Natural killer cell (primary cell): ENCODE measurements around the gene CLBA1. TPM values are rescaled to one million over a fixed set of nuclear protein-coding genes. Genes with fewer than 3 reads are reported as not detected.

ENCODE experiments used
- ATAC-seq, 3 donors: fragments of 150-1000 bp in 2 of 3; fragments of 200-7000 bp in 1 of 3; cut with Tn5 transposase; 1 replicate in 1 of 3; 2 replicates in 2 of 3; pipeline ENCODE4 v1.10.0; 2021; ENCODE audit warnings: mild to moderate bottlenecking in 2 of 3, moderate library complexity in 2 of 3
- DNase-seq, 2 donors: peaks; one replicate each; pipeline versions ENCODE4 v3.0.0 to v3.0.0-alpha.2; 2013 to 2021; ENCODE audit warnings: mixed read lengths in 1 of 2
- H3K27ac ChIP-seq: one replicate; pipeline ENCODE4 v1.5.1; 2013; ENCODE audit warnings: mild to moderate bottlenecking, low read length
- H3K27me3 ChIP-seq: one replicate; pipeline ENCODE4 v1.6.1; 2013; ENCODE audit warnings: low read length; ENCODE audit not compliant: control insufficient read depth, insufficient read depth
- H3K36me3 ChIP-seq: one replicate; pipeline ENCODE4 v1.6.1; 2013; ENCODE audit warnings: low read length; ENCODE audit not compliant: control insufficient read depth, insufficient read depth
- H3K4me1 ChIP-seq: one replicate; pipeline ENCODE4 v1.6.1; 2013; ENCODE audit warnings: low read length; ENCODE audit not compliant: control insufficient read depth, insufficient read depth
- H3K4me3 ChIP-seq: one replicate; pipeline ENCODE4 v1.5.1; 2013; ENCODE audit warnings: low read length
- H3K9me3 ChIP-seq: one replicate; pipeline ENCODE4 v1.6.1; 2013; ENCODE audit warnings: low read length; ENCODE audit not compliant: control insufficient read depth, insufficient read depth
- H3K27ac Mint-ChIP-seq, 2 donors: one replicate each; pipeline ENCODE4 v1.8.0; 2022; ENCODE audit warnings: mild to moderate bottlenecking in 2 of 2, mixed read lengths in 2 of 2, moderate library complexity in 1 of 2
- H3K27me3 Mint-ChIP-seq, 2 donors: one replicate each; pipeline ENCODE4 v1.8.0; 2022; ENCODE audit warnings: low read depth in 2 of 2, mixed read lengths in 2 of 2
- H3K36me3 Mint-ChIP-seq: one replicate; pipeline ENCODE4 v1.8.0; 2022; ENCODE audit warnings: mixed read lengths
- H3K4me1 Mint-ChIP-seq, 2 donors: one replicate each; pipeline ENCODE4 v1.8.0; 2022; ENCODE audit warnings: mixed read lengths in 2 of 2
- H3K4me3 Mint-ChIP-seq: one replicate; pipeline ENCODE4 v1.8.0; 2022; ENCODE audit warnings: mild to moderate bottlenecking, moderate library complexity, mixed read lengths
- H3K9me3 Mint-ChIP-seq, 2 donors: one replicate each; pipeline ENCODE4 v1.8.0; 2022; ENCODE audit warnings: mixed read lengths in 2 of 2
- WGBS: methylation state at CpG from one replicate; pipeline ENCODE4 v1.1.7; 2013; ENCODE audit warnings: missing lambda C conversion rate; ENCODE audit not compliant: insufficient coverage; 5-methylcytosine and 5-hydroxymethylcytosine counted together
- intact Hi-C: fragments of 100-400 bp; cut with micrococcal nuclease; formaldehyde crosslinking; loops from one replicate; pipeline ENCODE4 v1.14.2; 2022
- total RNA-seq, 4 donors: library from RNA; stranded (reverse); fragments of 120-200 nt in 1 of 4; gene quantifications; one replicate each; pipeline versions ENCODE4 v1.2.3 to v1.2.4, GENCODE V29; 2013 to 2022
- TF ChIP-seq, protein P1 (sequence below): fragments of 200-600 bp; IDR thresholded peaks from one replicate; pipeline ENCODE4 v1.8.0; 2022; ENCODE audit warnings: antibody characterized with exemption

The CLBA1 gene
- total RNA-seq, 3 donors from 2014 or later (not counting 1 experiment from before 2014, with no cell fraction given), result 1.2 to 1.8 (median 1.3) TPM

DNA sequence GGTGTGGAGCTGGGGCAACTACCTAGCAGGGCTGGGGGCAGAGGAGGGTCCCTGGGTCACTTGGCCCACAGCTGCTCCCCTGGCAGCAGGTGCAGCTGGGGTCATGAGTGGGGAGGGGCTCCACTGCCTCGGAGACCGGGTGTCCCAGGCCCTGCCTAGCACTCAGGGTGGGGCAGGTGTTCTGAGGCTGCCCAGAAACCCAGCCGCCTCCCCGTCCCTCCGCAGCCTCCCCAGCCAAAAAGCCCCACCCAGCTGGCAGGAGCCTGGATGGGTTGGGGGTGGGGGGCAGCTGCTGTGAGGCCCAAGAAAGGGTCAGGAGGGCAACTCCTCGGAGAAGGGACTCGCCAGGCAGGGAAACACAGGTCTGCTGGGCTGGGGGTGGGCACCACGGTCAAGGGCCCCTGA is 18.6 kb upstream of the CLBA1 start:
- DNase-seq (no peak), ATAC-seq (no peak)
- Histone ChIP-seq H3K9me3 (no peaks in the 10 kb centered on the region), H3K4me1 (peaks cover 5% of the 10 kb centered on the region), H3K27me3 (peaks cover 2% of the 10 kb centered on the region), H3K36me3 (no peaks in the 10 kb centered on the region), H3K4me3 (no peak overlapping the region), H3K27ac (no peak overlapping the region)
- TF ChIP-seq, protein P1, sequence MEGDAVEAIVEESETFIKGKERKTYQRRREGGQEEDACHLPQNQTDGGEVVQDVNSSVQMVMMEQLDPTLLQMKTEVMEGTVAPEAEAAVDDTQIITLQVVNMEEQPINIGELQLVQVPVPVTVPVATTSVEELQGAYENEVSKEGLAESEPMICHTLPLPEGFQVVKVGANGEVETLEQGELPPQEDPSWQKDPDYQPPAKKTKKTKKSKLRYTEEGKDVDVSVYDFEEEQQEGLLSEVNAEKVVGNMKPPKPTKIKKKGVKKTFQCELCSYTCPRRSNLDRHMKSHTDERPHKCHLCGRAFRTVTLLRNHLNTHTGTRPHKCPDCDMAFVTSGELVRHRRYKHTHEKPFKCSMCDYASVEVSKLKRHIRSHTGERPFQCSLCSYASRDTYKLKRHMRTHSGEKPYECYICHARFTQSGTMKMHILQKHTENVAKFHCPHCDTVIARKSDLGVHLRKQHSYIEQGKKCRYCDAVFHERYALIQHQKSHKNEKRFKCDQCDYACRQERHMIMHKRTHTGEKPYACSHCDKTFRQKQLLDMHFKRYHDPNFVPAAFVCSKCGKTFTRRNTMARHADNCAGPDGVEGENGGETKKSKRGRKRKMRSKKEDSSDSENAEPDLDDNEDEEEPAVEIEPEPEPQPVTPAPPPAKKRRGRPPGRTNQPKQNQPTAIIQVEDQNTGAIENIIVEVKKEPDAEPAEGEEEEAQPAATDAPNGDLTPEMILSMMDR, result no peak
- H3K9me3 Mint-ChIP-seq, result no peaks in the 10 kb centered on the region
- H3K4me1 Mint-ChIP-seq, result no peaks in the 10 kb centered on the region
- intact Hi-C loops, result no loop called here
- WGBS, result 55% methylated on average over 7 of the region's 8 CpGs
- H3K27me3 Mint-ChIP-seq, result peaks cover 0 to 8% of the 10 kb centered on the region in 2 donors
- no peak overlapping the region for H3K27ac Mint-ChIP-seq
- no peak overlapping the region for H3K4me3 Mint-ChIP-seq
- no peaks in the 10 kb centered on the region for H3K36me3 Mint-ChIP-seq

DNA sequence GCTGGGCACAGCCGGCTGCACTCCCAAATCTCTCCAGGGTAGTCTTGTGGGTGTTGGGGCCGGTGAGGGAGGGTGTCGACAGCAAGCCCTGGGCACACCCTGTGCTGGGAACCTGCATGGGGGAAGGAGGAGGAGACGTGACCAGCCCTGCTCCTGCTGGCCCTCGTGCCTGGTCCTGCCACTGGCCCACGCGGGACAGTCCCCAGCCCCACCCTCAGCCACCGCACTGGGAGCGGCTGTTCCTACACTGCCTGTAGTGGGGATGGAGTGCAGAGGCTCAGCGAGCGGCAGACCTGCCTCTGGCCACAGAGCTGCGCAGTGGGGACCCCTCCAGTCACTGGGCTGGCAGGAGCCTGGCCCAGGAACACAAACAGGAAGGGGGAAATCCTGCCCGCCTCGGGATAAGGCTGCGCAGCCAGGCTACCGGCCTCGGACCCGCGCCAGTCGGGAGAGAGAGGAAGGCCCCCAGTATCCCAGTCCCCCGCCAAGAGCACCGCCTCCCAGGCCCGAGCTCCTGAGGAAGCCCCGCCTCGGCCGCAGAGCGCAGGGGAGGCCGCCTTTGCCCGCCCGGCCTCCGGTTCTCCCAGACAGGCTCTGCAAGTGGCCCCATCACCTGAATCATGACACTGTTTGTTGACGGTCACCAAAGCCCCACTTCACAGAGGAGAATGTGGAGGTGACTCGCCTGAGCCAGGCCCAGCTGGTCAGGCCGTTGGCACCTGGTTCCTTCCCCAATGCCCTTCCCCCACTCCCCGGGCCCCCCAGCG is 18.0 kb upstream of the CLBA1 start:
- Mint-ChIP-seq H3K4me1 (no peaks in the 10 kb centered on the region), H3K9me3 (no peaks in the 10 kb centered on the region), H3K27ac (no peak overlapping the region), H3K27me3 (peaks cover 0 to 8% of the 10 kb centered on the region in 2 donors), H3K4me3 (no peak overlapping the region), H3K36me3 (no peaks in the 10 kb centered on the region)
- Histone ChIP-seq H3K9me3 (no peaks in the 10 kb centered on the region), H3K4me3 (no peak overlapping the region), H3K27me3 (peaks cover 2% of the 10 kb centered on the region), H3K36me3 (no peaks in the 10 kb centered on the region), H3K4me1 (peaks cover 5% of the 10 kb centered on the region), H3K27ac (no peak overlapping the region)
- WGBS, result 6% methylated on average over 35 of the region's 36 CpGs
- no peak for DNase-seq
- peak in 1 of 3 donors; percentile 33 for ATAC-seq
- TF ChIP-seq, protein P1, result no peak
- intact Hi-C loops, result no loop called here

DNA sequence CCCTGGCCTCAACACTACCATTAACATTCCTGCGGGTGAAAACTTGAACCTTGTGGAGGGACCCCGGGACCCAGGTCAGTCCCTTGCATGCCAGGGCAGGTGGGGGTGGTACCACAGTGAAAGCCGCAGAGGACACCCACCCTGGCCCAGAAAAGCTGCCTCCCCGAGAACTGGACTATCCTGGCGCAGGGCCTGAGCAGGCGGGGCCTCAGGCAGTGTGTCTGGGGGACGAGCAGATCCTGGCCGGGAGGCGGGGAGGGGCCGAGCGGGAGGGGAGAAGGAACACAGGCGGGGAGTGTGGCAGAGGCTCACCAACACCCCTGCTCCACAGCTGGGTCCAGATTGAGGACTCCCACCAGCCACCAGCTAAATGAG is 17.4 kb upstream of the CLBA1 start:
- DNase-seq (no peak), ATAC-seq (no peak)
- H3K27ac Mint-ChIP-seq, result no peak overlapping the region
- Histone ChIP-seq H3K9me3 (no peaks in the 10 kb centered on the region), H3K4me3 (no peak overlapping the region), H3K36me3 (no peaks in the 10 kb centered on the region), H3K27ac (no peak overlapping the region), H3K4me1 (peaks cover 5% of the 10 kb centered on the region), H3K27me3 (peaks cover 2% of the 10 kb centered on the region)
- H3K9me3 Mint-ChIP-seq, result no peaks in the 10 kb centered on the region
- H3K4me3 Mint-ChIP-seq, result no peak overlapping the region
- no peaks in the 10 kb centered on the region for H3K4me1 Mint-ChIP-seq
- H3K36me3 Mint-ChIP-seq, result no peaks in the 10 kb centered on the region
- WGBS, result 29% methylated on average over 12 of the region's 12 CpGs
- intact Hi-C loops, result no loop called here
- TF ChIP-seq, protein P1, result no peak
- H3K27me3 Mint-ChIP-seq, result peaks cover 0 to 8% of the 10 kb centered on the region in 2 donors
